Osteoblast (primary cell): ENCODE data around the gene OSBPL2. TPM values are rescaled to one million over a fixed set of nuclear protein-coding genes. Genes with fewer than 3 reads are reported as not detected.

Experiments used
- DNase-seq: peaks from one replicate; pipeline ENCODE4 v3.0.0; 2011; ENCODE audit warnings: low spot score, mixed read lengths; ENCODE audit not compliant: insufficient read length; ENCODE audit errors: missing footprints
- H2AFZ ChIP-seq: 2 replicates; pipeline ENCODE4 v1.6.0; 2011; ENCODE audit warnings: mild to moderate bottlenecking, low read length
- H3K27ac ChIP-seq: 2 replicates; pipeline ENCODE4 v1.5.1; 2011; ENCODE audit warnings: mild to moderate bottlenecking, low read depth, low read length, moderate library complexity
- H3K27me3 ChIP-seq: 2 replicates; pipeline ENCODE4 v1.6.0; 2012; ENCODE audit warnings: mild to moderate bottlenecking, control low read depth, inconsistent platforms, low read length, moderate library complexity; ENCODE audit not compliant: insufficient read depth
- H3K36me3 ChIP-seq: 2 replicates; pipeline ENCODE4 v1.5.1; 2011; ENCODE audit warnings: mild to moderate bottlenecking, low read length, control low read depth, moderate library complexity; ENCODE audit not compliant: insufficient read depth
- H3K4me1 ChIP-seq: 2 replicates; pipeline ENCODE4 v1.5.1; 2011; ENCODE audit warnings: mild to moderate bottlenecking, low read length, control low read depth, moderate library complexity; ENCODE audit not compliant: insufficient read depth
- H3K4me2 ChIP-seq: 2 replicates; pipeline ENCODE4 v1.6.0; 2011; ENCODE audit warnings: mild to moderate bottlenecking, low read length; ENCODE audit not compliant: insufficient read depth
- H3K4me3 ChIP-seq: fragments of 200-600 bp; sonication (generic); 3 replicates; pipeline ENCODE4 v1.5.1; 2012; ENCODE audit warnings: mild to moderate bottlenecking, low read length, inconsistent platforms; ENCODE audit not compliant: insufficient read depth
- H3K79me2 ChIP-seq: 2 replicates; pipeline ENCODE4 v1.6.0; 2012; ENCODE audit warnings: mild to moderate bottlenecking, low read length, control low read depth, inconsistent platforms; ENCODE audit not compliant: insufficient read depth
- H3K9me3 ChIP-seq: 2 replicates; pipeline ENCODE4 v1.5.1; 2011; ENCODE audit warnings: low read depth, low read length, control low read depth
- H4K20me1 ChIP-seq: 2 replicates; pipeline ENCODE4 v1.6.0; 2012; ENCODE audit warnings: mild to moderate bottlenecking, low read length, control low read depth; ENCODE audit not compliant: insufficient read depth
- total RNA-seq: library from RNA; depleted of rRNA; stranded (reverse); fragments of >200 nt; gene quantifications from 2 replicates; pipeline ENCODE4 v1.2.3, GENCODE V29; 2012
- TF ChIP-seq, protein P1 (sequence below): IDR thresholded peaks from 2 replicates; pipeline ENCODE4 v1.5.1; 2011; ENCODE audit warnings: mild to moderate bottlenecking, low read depth, low read length, moderate library complexity; ENCODE audit errors: extremely low read depth

The OSBPL2 gene
- total RNA-seq, 1 donor = 35.8 TPM

DNA sequence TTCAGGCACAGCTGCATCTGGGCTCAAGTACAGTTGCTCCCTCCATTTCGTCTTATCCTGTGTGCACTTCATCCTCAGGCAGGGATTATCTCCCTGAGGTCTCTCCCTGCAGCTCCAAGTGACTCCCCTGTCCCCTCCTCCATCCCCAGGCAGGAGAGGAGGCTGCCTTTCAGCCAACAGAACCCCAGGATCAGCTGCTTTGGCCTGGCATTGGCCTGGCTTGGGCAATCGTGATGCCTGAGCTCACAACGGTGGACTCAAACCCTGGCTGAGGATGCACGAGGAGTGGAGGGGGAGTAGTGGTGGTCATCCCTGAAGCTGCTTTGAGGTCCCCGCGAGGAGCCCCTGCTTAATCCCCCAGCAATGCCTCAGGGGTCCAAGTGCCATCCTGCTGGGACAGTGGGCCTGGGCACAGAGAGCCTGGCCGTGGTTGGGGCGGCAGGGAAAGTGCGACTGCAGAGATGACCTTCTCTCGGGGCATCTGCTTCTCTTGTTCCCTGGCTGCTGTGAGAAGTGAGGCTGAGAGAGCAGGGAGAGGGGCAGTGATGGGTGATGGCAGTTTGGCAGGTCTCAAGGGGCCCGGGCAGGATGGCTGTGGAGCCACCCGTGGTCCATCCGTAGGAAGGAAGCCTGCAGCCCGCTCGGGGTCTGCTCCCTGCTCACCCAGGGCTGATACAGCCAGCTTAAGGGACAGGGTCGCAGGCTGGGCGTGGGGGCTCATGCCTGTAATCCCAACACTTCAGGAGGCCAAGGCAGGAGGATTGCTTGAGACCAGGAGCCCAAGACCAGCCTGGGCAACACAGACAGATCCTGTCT, 12.3 kb upstream of the OSBPL2 start:
- Histone ChIP-seq H3K4me1 (no peaks in the 10 kb centered on the region), H3K79me2 (no peaks in the 10 kb centered on the region), H3K4me3 (no peak overlapping the region), H4K20me1 (peaks cover under 1% of the 10 kb centered on the region), H2AFZ (no peak overlapping the region), H3K9me3 (no peaks in the 10 kb centered on the region), H3K27me3 (peaks cover 31% of the 10 kb centered on the region), H3K4me2 (no peak overlapping the region), H3K36me3 (no peaks in the 10 kb centered on the region), H3K27ac (no peak overlapping the region)
- TF ChIP-seq, protein P1, sequence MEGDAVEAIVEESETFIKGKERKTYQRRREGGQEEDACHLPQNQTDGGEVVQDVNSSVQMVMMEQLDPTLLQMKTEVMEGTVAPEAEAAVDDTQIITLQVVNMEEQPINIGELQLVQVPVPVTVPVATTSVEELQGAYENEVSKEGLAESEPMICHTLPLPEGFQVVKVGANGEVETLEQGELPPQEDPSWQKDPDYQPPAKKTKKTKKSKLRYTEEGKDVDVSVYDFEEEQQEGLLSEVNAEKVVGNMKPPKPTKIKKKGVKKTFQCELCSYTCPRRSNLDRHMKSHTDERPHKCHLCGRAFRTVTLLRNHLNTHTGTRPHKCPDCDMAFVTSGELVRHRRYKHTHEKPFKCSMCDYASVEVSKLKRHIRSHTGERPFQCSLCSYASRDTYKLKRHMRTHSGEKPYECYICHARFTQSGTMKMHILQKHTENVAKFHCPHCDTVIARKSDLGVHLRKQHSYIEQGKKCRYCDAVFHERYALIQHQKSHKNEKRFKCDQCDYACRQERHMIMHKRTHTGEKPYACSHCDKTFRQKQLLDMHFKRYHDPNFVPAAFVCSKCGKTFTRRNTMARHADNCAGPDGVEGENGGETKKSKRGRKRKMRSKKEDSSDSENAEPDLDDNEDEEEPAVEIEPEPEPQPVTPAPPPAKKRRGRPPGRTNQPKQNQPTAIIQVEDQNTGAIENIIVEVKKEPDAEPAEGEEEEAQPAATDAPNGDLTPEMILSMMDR = no peak
- no peak for DNase-seq

GRCh38 chr20:62226707-62227590, 11.4 kb upstream of the OSBPL2 start:
- Histone ChIP-seq H3K79me2 (no peaks in the 10 kb centered on the region), H3K27me3 (peaks cover 22% of the 10 kb centered on the region), H3K9me3 (no peaks in the 10 kb centered on the region), H3K4me2 (no peak overlapping the region), H2AFZ (no peak overlapping the region), H3K36me3 (no peaks in the 10 kb centered on the region), H3K4me1 (no peaks in the 10 kb centered on the region), H3K4me3 (no peak overlapping the region), H3K27ac (no peak overlapping the region), H4K20me1 (no peaks in the 10 kb centered on the region)
- TF ChIP-seq, protein P1 = no peak
- no peak for DNase-seq

DNA sequence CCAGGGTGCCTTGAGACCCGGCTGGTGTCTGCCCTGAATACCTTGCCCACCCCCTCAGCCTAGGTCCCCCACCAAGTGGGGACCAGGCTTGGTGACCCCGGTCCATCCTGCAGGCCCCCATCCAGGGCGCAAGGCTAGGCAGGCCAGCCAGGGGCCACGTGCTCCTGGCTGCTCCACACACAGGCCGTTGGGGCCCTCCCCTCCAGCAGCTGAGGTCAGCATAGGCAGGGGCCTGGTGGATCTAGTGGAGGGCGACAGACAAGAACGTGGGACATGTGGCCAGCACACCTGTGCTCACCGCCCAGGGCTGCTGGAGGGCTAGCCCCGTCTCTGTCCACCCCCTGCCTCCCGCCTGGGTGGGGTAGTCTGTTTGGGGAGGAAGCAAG, 10.7 kb upstream of the OSBPL2 start:
- Histone ChIP-seq H3K4me1 (no peaks in the 10 kb centered on the region), H4K20me1 (no peaks in the 10 kb centered on the region), H2AFZ (no peak overlapping the region), H3K79me2 (no peaks in the 10 kb centered on the region), H3K27ac (no peak overlapping the region), H3K36me3 (no peaks in the 10 kb centered on the region), H3K27me3 (peaks cover 21% of the 10 kb centered on the region), H3K4me3 (no peak overlapping the region), H3K4me2 (no peak overlapping the region), H3K9me3 (no peaks in the 10 kb centered on the region)
- no peak for DNase-seq
- TF ChIP-seq, protein P1 = no peak
